ENCODE data around the gene CARMIL3. TPM values are rescaled to one million over a fixed set of nuclear protein-coding genes. Genes with fewer than 3 reads are reported as not detected.

The CARMIL3 gene
- total RNA-seq, 1 donor from 2014 or later = 1.2 TPM

GRCh38 chr14:24078146-24078545 lies 26.3 kb downstream of the CARMIL3 start:
- DNase-seq (ENCODE audit: low spot score) = no peak

- DNase-seq (ENCODE audit: low spot score) = no peak
Observed at GRCh38 chr14:24079491-24080141, 27.8 kb downstream of the CARMIL3 start.

- no peak for DNase-seq (ENCODE audit: low spot score)
Observed at GRCh38 chr14:24080142-24080530, 28.3 kb downstream of the CARMIL3 start.

GRCh38 chr14:24080888-24081738 lies 29.3 kb downstream of the CARMIL3 start:
- peak; percentile 24 for DNase-seq (ENCODE audit: low spot score)

- no peak for DNase-seq (ENCODE audit: low spot score)
Observed at GRCh38 chr14:24081739-24082211, 30.0 kb downstream of the CARMIL3 start.

- no peak for DNase-seq (ENCODE audit: low spot score)
Observed at GRCh38 chr14:24082411-24083080, 30.7 kb downstream of the CARMIL3 start.

GRCh38 chr14:24083462-24083861 lies 31.7 kb downstream of the CARMIL3 start:
- no peak for DNase-seq (ENCODE audit: low spot score)

- no peak for DNase-seq (ENCODE audit: low spot score)
Observed at GRCh38 chr14:24084440-24084839, 32.6 kb downstream of the CARMIL3 start.

- DNase-seq (ENCODE audit: low spot score) = no peak
Observed at GRCh38 chr14:24085215-24085614, 33.4 kb downstream of the CARMIL3 start.

- DNase-seq (ENCODE audit: low spot score) = no peak
Observed at GRCh38 chr14:24086193-24086955, 34.6 kb downstream of the CARMIL3 start.

GRCh38 chr14:24087004-24087403 lies 35.2 kb downstream of the CARMIL3 start:
- DNase-seq (ENCODE audit: low spot score) = no peak

DNA sequence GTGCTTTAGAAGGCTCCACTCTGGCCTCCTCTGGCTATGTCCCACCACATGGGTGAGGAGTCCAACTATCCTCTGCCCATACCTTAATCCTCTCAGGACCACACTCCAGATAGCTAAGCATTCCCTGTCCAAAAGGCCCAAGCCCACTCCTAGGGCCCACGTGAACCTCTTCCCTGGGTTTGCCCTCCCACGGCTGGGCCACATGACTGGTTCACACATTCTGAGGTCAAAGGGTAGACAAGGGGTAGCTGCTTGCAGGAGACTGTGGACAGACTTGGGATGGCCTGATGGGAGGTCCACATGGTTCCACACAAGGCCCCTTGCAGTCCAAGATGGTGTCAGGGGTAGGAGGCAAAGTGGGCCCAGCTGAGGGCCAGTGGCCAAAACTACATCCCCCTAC lies 36.3 kb downstream of the CARMIL3 start:
- no peak for DNase-seq (ENCODE audit: low spot score)

- no peak for DNase-seq (ENCODE audit: low spot score)
Observed at GRCh38 chr14:24089890-24090289, 38.1 kb downstream of the CARMIL3 start.

- DNase-seq (ENCODE audit: low spot score) = no peak
Observed at GRCh38 chr14:24092110-24092504, 40.3 kb downstream of the CARMIL3 start.

GRCh38 chr14:24092505-24093206 lies 40.8 kb downstream of the CARMIL3 start:
- DNase-seq (ENCODE audit: low spot score) = peak; percentile 19

GRCh38 chr14:24093207-24093900 lies 41.5 kb downstream of the CARMIL3 start:
- DNase-seq (ENCODE audit: low spot score) = no peak

DNA sequence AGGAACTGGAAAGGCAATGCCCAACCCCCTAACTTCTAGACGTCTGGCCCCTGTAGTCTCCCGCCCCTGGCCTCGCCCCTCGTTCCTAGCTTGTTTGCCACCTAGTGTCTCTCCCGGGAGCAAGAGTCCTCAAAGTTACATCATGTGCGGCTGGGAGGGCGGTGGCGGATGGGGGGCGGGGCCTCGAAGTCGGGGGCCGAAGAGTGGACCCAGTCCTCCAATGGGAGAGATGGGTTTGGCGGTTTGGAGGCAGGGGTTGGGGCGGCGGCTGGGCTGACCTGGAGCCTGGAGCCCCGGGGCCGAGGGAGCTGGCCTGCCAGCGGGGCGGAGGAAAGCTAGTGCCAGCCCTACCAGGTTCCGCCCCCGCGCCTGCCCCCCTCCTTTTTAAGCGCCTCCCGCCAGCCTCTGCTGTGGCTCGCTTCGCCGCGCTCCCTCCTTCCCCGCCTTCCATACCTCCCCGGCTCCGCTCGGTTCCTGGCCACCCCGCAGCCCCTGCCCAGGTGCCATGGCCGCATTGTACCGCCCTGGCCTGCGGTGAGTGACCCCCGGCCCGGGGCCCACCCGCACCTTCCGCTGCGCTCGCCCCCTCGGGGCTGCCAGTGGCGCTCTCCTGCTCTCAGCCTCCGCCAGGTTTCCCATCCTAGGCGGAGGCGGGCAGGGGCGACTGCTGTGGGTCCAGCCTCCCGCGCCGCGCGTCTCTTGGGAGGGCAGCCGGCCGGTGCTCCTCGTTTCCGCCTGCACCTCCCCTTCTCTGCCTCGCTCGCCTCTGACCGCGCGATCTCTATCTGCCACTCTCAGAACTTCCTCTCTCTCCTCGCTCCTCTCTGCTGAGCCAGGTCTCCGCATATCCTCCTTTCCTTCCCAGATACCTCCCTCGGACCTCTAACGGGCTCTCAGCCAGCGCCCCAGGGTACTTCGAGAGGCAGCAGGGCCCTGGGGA lies 42.4 kb downstream of the CARMIL3 start, which contains the start of gene PCK2:
PCK2 (plus strand) TSS at position 411 of the 940 bp plus-strand sequence; CDS start at position 506, 95 bp downstream.
- DNase-seq (ENCODE audit: low spot score) = peak; percentile 89

DNA sequence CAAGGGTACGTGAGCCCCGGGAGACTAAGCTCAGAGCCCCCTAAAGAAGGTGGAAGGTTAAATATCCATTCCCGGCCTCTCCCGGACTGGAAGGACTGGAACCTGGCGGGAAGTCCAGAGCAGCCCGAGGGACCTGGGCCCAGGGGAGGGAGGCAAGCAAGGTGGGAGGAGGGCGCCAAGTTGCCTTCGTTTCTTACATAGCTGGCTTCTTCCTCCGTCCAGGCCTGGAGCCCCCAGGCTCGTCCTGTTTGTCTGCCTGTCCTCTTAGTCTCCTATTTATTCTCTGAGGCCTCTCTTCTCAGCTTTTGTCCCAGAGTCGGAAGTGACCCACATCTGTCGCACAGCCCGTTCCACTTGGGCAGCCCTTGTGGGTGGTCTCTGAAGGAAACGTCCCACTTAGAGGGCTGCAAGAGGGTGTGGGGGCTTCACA lies 43.0 kb downstream of the CARMIL3 start:
- no peak for DNase-seq (ENCODE audit: low spot score)

All from umbilical cord (tissue), 2 donors.